SIG-M5 treated with dmso at 0.1 percent for 504 hours (cell line): ENCODE data around the gene DDX25.
"Not testable (repeated sequence)": the region's sequence is repeated elsewhere in the genome, so short reads cannot be mapped to it uniquely, and the experiment has no call there.

ENCODE experiments used
- DNase-seq: peaks from one replicate; lab custom pipeline; 2025; ENCODE audit not compliant: unreplicated experiment; lab: John Stamatoyannopoulos, UW

Gene DDX25

GRCh38 chr11:125902927-125903710 lies 1.2 kb upstream of the DDX25 start, which contains the start of gene PUS3:
PUS3 (minus strand) TSS chr11:125903206; CDS start chr11:125896284, 6,922 bp downstream.
- DNase-seq: peak; percentile 77

GRCh38 chr11:125904678-125905077 lies 370 bp downstream of the DDX25 start:
- DNase-seq: no peak

- DNase-seq: no peak
Observed at GRCh38 chr11:125910226-125910849, 6.0 kb downstream of the DDX25 start.

GRCh38 chr11:125914601-125915000 lies 10.3 kb downstream of the DDX25 start:
- not testable (repeated sequence) for DNase-seq

- no peak for DNase-seq
Observed at GRCh38 chr11:125916683-125917347, 12.5 kb downstream of the DDX25 start.

- DNase-seq: no peak
Observed at GRCh38 chr11:125918140-125918840, 14.0 kb downstream of the DDX25 start.

GRCh38 chr11:125921042-125921441 lies 16.7 kb downstream of the DDX25 start:
- no peak for DNase-seq

GRCh38 chr11:125922156-125922555 lies 17.8 kb downstream of the DDX25 start:
- DNase-seq: no peak

- peak; percentile 58 for DNase-seq
Observed at GRCh38 chr11:125923012-125923579, 18.8 kb downstream of the DDX25 start.

- no peak for DNase-seq
Observed at GRCh38 chr11:125923633-125924032, 19.3 kb downstream of the DDX25 start.

- no peak for DNase-seq
Observed at GRCh38 chr11:125924384-125925007, 20.2 kb downstream of the DDX25 start.

GRCh38 chr11:125925247-125925740 lies 21.0 kb downstream of the DDX25 start:
- no peak for DNase-seq

- no peak for DNase-seq
Observed at GRCh38 chr11:125925804-125926203, 21.5 kb downstream of the DDX25 start.

GRCh38 chr11:125926682-125927081 lies 22.4 kb downstream of the DDX25 start:
- DNase-seq: no peak

GRCh38 chr11:125929445-125930075 lies 25.3 kb downstream of the DDX25 start:
- peak; percentile 20 for DNase-seq

GRCh38 chr11:125930076-125930450 lies 25.8 kb downstream of the DDX25 start:
- no peak for DNase-seq

GRCh38 chr11:125931116-125931515 lies 26.8 kb downstream of the DDX25 start:
- no peak for DNase-seq

- no peak for DNase-seq
Observed at GRCh38 chr11:125931668-125932067, 27.4 kb downstream of the DDX25 start.

- no peak for DNase-seq
Observed at GRCh38 chr11:125932301-125932700, 28.0 kb downstream of the DDX25 start.
